ENCODE measurements around the gene TMEM233. TPM values are rescaled to one million over a fixed set of nuclear protein-coding genes. Genes with fewer than 3 reads are reported as not detected.

The TMEM233 gene
- total RNA-seq, 1 donor, result not detected

- no peaks in the 10 kb centered on the region for H3K4me1 ChIP-seq (ENCODE audit: insufficient read depth, low read length)
- no peaks in the 10 kb centered on the region for H3K9me3 ChIP-seq (ENCODE audit: low read depth, low read length)
- H3K4me3 ChIP-seq (ENCODE audit: low read length), result no peak overlapping the region
- H3K27me3 ChIP-seq (ENCODE audit: insufficient read depth, low read length), result no peaks in the 10 kb centered on the region
Observed at GRCh38 chr12:119689935-119690500, 96.4 kb downstream of the TMEM233 start.

GRCh38 chr12:119691202-119691810 is 97.7 kb downstream of the TMEM233 start:
- no peaks in the 10 kb centered on the region for H3K27me3 ChIP-seq (ENCODE audit: insufficient read depth, low read length)
- H3K4me3 ChIP-seq (ENCODE audit: low read length), result no peak overlapping the region
- H3K4me1 ChIP-seq (ENCODE audit: insufficient read depth, low read length), result no peaks in the 10 kb centered on the region
- no peaks in the 10 kb centered on the region for H3K9me3 ChIP-seq (ENCODE audit: low read depth, low read length)

DNA sequence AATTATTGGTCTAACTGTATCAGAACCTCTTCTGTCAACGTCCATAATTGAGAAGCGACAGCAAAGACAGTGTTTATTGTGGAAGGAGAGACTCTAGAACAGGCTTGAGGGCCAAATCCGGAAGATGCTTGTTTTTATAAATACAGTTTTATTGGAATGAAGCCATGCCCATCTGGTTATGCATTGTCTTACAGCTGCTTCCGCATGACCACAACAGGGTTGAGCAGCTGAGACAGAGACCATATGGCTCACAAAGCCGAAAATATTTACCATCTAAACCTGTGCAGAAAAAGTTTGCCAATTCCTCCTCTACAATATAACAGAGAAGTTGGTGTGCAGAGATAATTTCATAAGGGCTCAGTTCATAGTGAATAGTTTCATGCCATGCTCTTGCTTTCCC is 98.8 kb downstream of the TMEM233 start:
- Histone ChIP-seq H3K9me3 (ENCODE audit: low read depth, low read length) (no peaks in the 10 kb centered on the region), H3K4me1 (ENCODE audit: insufficient read depth, low read length) (no peaks in the 10 kb centered on the region), H3K4me3 (ENCODE audit: low read length) (no peak overlapping the region), H3K27me3 (ENCODE audit: insufficient read depth, low read length) (no peaks in the 10 kb centered on the region)

Other genes starting within 250 kb of the TMEM233 start
- gene PRKAB1, start 74.4 kb downstream of the TMEM233 start, total RNA-seq, result 10.2 TPM